ENCODE measurements around the gene COASY.

DNA sequence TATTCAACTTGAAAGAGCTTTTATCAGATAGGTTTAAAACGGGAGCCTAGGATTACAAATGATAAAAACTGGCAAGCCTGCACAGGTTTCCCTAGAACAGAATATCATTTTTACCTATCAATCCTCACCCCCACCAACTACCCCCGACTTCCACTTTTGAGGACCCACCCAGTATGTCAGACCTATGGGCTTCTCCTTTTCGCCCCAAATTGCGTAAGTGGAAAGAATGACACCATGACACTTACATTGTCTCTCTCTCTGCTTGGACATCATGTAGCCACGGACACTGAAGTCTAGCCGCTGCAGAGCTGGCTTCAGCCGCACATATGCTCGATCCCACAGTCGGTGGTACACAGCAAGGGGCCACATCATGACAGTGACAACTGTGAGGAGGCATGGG is 22.9 kb downstream of the COASY start:
- TF ChIP-seq SMC3 (IDR thresholded peaks at IDR 0.05; ENCODE audit: low read depth, low read length): no peak
- no peak for TF ChIP-seq CTCF (conservative IDR thresholded peaks at IDR 0.05; ENCODE audit: low read depth, low read length)
- TF ChIP-seq CHD1 (IDR thresholded peaks at IDR 0.05; ENCODE audit: low read depth, low read length): no peak

Measured in IMR-90 (cell line).